GM12878 (cell line): Measurements from ENCODE around the gene CROT. TPM values are rescaled to one million over a fixed set of nuclear protein-coding genes. Genes with fewer than 3 reads are reported as not detected.

ENCODE experiments used
- ATAC-seq: fragments of 200-7000 bp; cut with Tn5 transposase; 3 replicates; pipeline ENCODE4 v1.9.1; 2020; ENCODE audit warnings: mild to moderate bottlenecking, moderate library complexity
- BruUV-seq: library from RNA; stranded (reverse); fragments of 400-500 nt; replicated peaks from 2 replicates; lab custom pipeline; 2021; lab: Mats Ljungman, UMichigan
- CTCF ChIA-PET: fragments of 300-600 bp; sonication (Branson Sonifier 250); formaldehyde crosslinking; extraction: SDS; loops from one replicate; lab custom pipeline; 2021; ENCODE audit warnings: inconsistent platforms; lab: Yijun Ruan, JAX
- POLR2A ChIA-PET: fragments of 350-600 bp; formaldehyde crosslinking; extraction: SDS; loops from one replicate; lab custom pipeline; 2021; ENCODE audit warnings: inconsistent platforms; lab: Charles Lee
- RAD21 ChIA-PET: fragments of 300-600 bp; sonication (Branson Sonifier 250); formaldehyde crosslinking; loops from one replicate; lab custom pipeline; 2023; ENCODE audit warnings: antibody characterized with exemption; ENCODE audit not compliant: unreplicated experiment; lab: Charles Lee
- SMC1A ChIA-PET: fragments of 300-600 bp; sonication (Branson Sonifier 250); formaldehyde crosslinking; loops from one replicate; lab custom pipeline; 2023; ENCODE audit not compliant: unreplicated experiment, uncharacterized antibody; lab: Charles Lee
- DNase-seq: peaks from one replicate; pipeline ENCODE4 v3.0.0-alpha.2; 2011; ENCODE audit warnings: low read depth, low spot score
- FAIRE-seq: peaks from 3 replicates; lab custom pipeline; 2011; peaks lifted over from hg19 to GRCh38; lab: Jason Lieb, UNC
- H2AFZ ChIP-seq: 2 replicates; pipeline ENCODE4 v1.6.0; 2011; ENCODE audit warnings: low read depth, low read length, control low read depth; ENCODE audit not compliant: control insufficient read depth
- H3K27ac ChIP-seq: 2 replicates; pipeline ENCODE4 v1.5.1; 2011; ENCODE audit warnings: control low read depth; ENCODE audit not compliant: control insufficient read depth, insufficient read depth
- H3K27me3 ChIP-seq, 2 experiments: replicated peaks in 1 of 2; 2 replicates each; pipeline versions ENCODE4 v1.6.0 to v1.6.1; 2011; ENCODE audit warnings: low read length in 1 of 2; ENCODE audit not compliant: control insufficient read depth in 2 of 2, insufficient read depth in 2 of 2
- H3K36me3 ChIP-seq, 2 experiments: 2 replicates each; pipeline ENCODE4 v1.5.1; 2011; ENCODE audit warnings: low read length in 1 of 2; ENCODE audit not compliant: control insufficient read depth in 2 of 2, insufficient read depth in 2 of 2
- H3K4me1 ChIP-seq: 2 replicates; pipeline ENCODE4 v1.6.1; 2011; ENCODE audit warnings: mild to moderate bottlenecking, low read length, moderate library complexity, mixed read lengths; ENCODE audit not compliant: control insufficient read depth, insufficient read depth
- H3K4me2 ChIP-seq: 2 replicates; pipeline ENCODE4 v1.6.0; 2011; ENCODE audit warnings: control low read depth; ENCODE audit not compliant: control insufficient read depth, insufficient read depth
- H3K4me3 ChIP-seq: fragments of 200-600 bp; sonication (generic); 2 replicates; pipeline ENCODE4 v1.5.1; 2016
- H3K79me2 ChIP-seq: 2 replicates; pipeline ENCODE4 v1.6.0; 2011; ENCODE audit warnings: low read length; ENCODE audit not compliant: control insufficient read depth, insufficient read depth
- H3K9ac ChIP-seq: 2 replicates; pipeline ENCODE4 v1.8.0; 2011; ENCODE audit warnings: low read length, control low read depth, mixed read lengths; ENCODE audit not compliant: control insufficient read depth, insufficient read depth
- H3K9me3 ChIP-seq: replicated peaks from 3 replicates; pipeline ENCODE4 v1.5.1; 2011; ENCODE audit warnings: mild to moderate bottlenecking, low read length; ENCODE audit not compliant: control insufficient read depth, insufficient read depth
- H4K20me1 ChIP-seq: 2 replicates; pipeline ENCODE4 v1.6.0; 2011; ENCODE audit not compliant: control insufficient read depth, insufficient read depth
- BCL3 ChIP-seq: IDR thresholded peaks from 2 replicates; pipeline ENCODE4 v1.6.1; 2011; ENCODE audit warnings: borderline replicate concordance, low read depth, mild to moderate bottlenecking, moderate library complexity, low read length; ENCODE audit not compliant: insufficient read depth, poor library complexity, severe bottlenecking
- CBX5 ChIP-seq: sonication (generic); IDR thresholded peaks from 2 replicates; pipeline ENCODE4 v1.6.1; 2016; ENCODE audit warnings: low read depth, moderate library complexity, mild to moderate bottlenecking, inconsistent platforms
- EP300 ChIP-seq, 2 experiments: fragments of 150-350 bp in 1 of 2; IDR thresholded peaks; 2 replicates each; pipeline ENCODE4 v1.6.1; 2011 to 2012; ENCODE audit warnings: low read depth in 2 of 2, low read length in 2 of 2, borderline replicate concordance in 1 of 2, improper control_type of control experiment in 1 of 2, inconsistent platforms in 1 of 2; ENCODE audit not compliant: control insufficient read depth in 1 of 2
- ESRRA ChIP-seq: IDR thresholded peaks from 2 replicates; pipeline ENCODE4 v1.6.1; 2012; ENCODE audit warnings: mild to moderate bottlenecking, low read length, improper control_type of control experiment
- MLLT1 ChIP-seq: fragments of 450-650 bp; IDR thresholded peaks from 2 replicates; pipeline ENCODE4 v1.6.1; 2016; ENCODE audit warnings: mild to moderate bottlenecking
- MXI1 ChIP-seq: fragments of 150-350 bp; IDR thresholded peaks from 2 replicates; pipeline ENCODE4 v1.6.1; 2011; ENCODE audit warnings: low read depth, mild to moderate bottlenecking, inconsistent platforms, low read length, improper control_type of control experiment
- NRF1 ChIP-seq: conservative IDR thresholded peaks from 2 replicates; pipeline ENCODE4 v1.6.1; 2011; ENCODE audit warnings: mild to moderate bottlenecking, low read depth, low read length, improper control_type of control experiment
- ZNF687 ChIP-seq: fragments of 450-650 bp; IDR thresholded peaks from 2 replicates; pipeline ENCODE4 v1.6.1; 2017; ENCODE audit warnings: mild to moderate bottlenecking, moderate library complexity
- WGBS: methylation state at CpG from one replicate; pipeline ENCODE4 v1.1.6; 2016; ENCODE audit warnings: low lambda C conversion rate; ENCODE audit not compliant: insufficient replicate concordance, insufficient coverage; ENCODE audit errors: missing lambda C conversion rate; 5-methylcytosine and 5-hydroxymethylcytosine counted together
- in situ Hi-C: fragments of 300-500 bp; cut with MboI; formaldehyde crosslinking; loops from 9 replicates; pipeline ENCODE4 v1.14.3; 2018; ENCODE audit warnings: mixed read lengths
- intact Hi-C: fragments of 100-400 bp; cut with micrococcal nuclease; formaldehyde crosslinking; loops from one replicate; pipeline ENCODE4 v1.14.2; 2022; ENCODE audit not compliant: unreplicated experiment
- polyA plus RNA-seq, 11 experiments: library from polyadenylated mRNA; depleted of rRNA in 4 of 11; unstranded in 6 of 11; stranded (reverse) in 5 of 11; fragments of >200 nt; fragmentation: Nextera tagmentation in 4 of 11; fragmentation: Illumina TruSeq in 1 of 11; extraction: Ambion mirVana in 4 of 11; extraction: Trizol in 1 of 11; gene quantifications; 1 replicate in 1 of 11; 2 replicates in 10 of 11; pipeline versions ENCODE4 v1.2.1 to v1.2.3, GENCODE V29; 2011 to 2016; ENCODE audit warnings: inconsistent platforms in 2 of 11, missing spikeins in 2 of 11, low read depth in 1 of 11
- total RNA-seq, 4 experiments: library from RNA; depleted of rRNA in 3 of 4; stranded (reverse); fragments of >200 nt in 3 of 4; fragmentation: Illumina TruSeq in 1 of 4; extraction: Trizol in 1 of 4; gene quantifications; 2 replicates each; pipeline versions ENCODE4 v1.2.1 to v1.2.3, GENCODE V29; 2013 to 2021

The CROT gene
- total and polyA plus RNA-seq, 10 of the 15 experiments (the other 5 are each of a cell fraction or from before 2014, with no cell fraction given): 5.5 to 15.9 (median 12.1) TPM

GRCh38 chr7:87330942-87331341 lies 14.5 kb upstream of the CROT start:
- Histone ChIP-seq H3K27ac (no peak overlapping the region), H3K4me1 (no peaks in the 10 kb centered on the region), H3K36me3 (no peaks in the 10 kb centered on the region; a peak in 1 of 4 replicates), H3K9me3 (peaks cover 30% of the 10 kb centered on the region), H3K79me2 (no peaks in the 10 kb centered on the region), H2AFZ (no peak overlapping the region), H3K9ac (no peak overlapping the region), H4K20me1 (no peaks in the 10 kb centered on the region), H3K4me2 (no peak overlapping the region), H3K4me3 (no peak overlapping the region), H3K27me3 (no peaks in the 10 kb centered on the region)
- ChIA-PET SMC1A (no interaction called here), RAD21 (no interaction called here), CTCF (interaction anchor here (1.0 to 1.4 kb wide), 2 partner anchors 11 to 352 kb away, joined by 3 to 4 read pairs; no protein-coding TSS in a partner anchor), POLR2A (interaction anchor here (0.6 to 1.0 kb wide), 2 partner anchors 16 to 604 kb away, joined by 3 read pairs; no protein-coding TSS in a partner anchor)
- intact Hi-C loops: no loop called here
- FAIRE-seq (no peak), ATAC-seq (peak; percentile 24; the same call in 1 of the 3 replicates), DNase-seq (no peak)
- WGBS: 48% methylated on average over 2 of the region's 2 CpGs
- TF ChIP-seq CBX5 (no peak), BCL3 (no peak), NRF1 (no peak), MLLT1 (no peak), EP300 (IDR thresholded peaks at IDR 0.05; ENCODE audit: borderline replicate concordance in 1 of 2, control insufficient read depth in 1 of 2, low read depth in 2 of 2, low read length in 2 of 2) (no peak), ZNF687 (0 out of 2 replicates have a peak, but pooled peaks have one; percentile 34), MXI1 (no peak), ESRRA (no peak)
- in situ Hi-C loops: no loop called here
- BruUV-seq: no TSS peak
